Hepatocyte (in vitro differentiated cells): ENCODE measurements around the gene PACRG.

Experiments
- CTCF ChIP-seq: fragments of 200-600 bp; sonication (generic); IDR thresholded peaks from 2 replicates; pipeline ENCODE4 v1.5.1; 2016; ENCODE audit warnings: antibody characterized with exemption, mild to moderate bottlenecking; ENCODE audit not compliant: poor library complexity
- EZH2 ChIP-seq: fragments of 200-600 bp; sonication (generic); IDR thresholded peaks from 2 replicates; pipeline ENCODE4 v1.6.1; 2016; ENCODE audit warnings: antibody characterized with exemption, mild to moderate bottlenecking, borderline replicate concordance
- EZH2phosphoT487 ChIP-seq: fragments of 200-600 bp; sonication (generic); IDR thresholded peaks from one replicate; pipeline ENCODE4 v1.6.1; 2018; ENCODE audit warnings: antibody characterized with exemption, mild to moderate bottlenecking, low read depth, moderate library complexity; ENCODE audit not compliant: unreplicated experiment, severe bottlenecking

- TF ChIP-seq EZH2: no peak
- TF ChIP-seq CTCF: no peak
- no peak for TF ChIP-seq EZH2phosphoT487
Observed at GRCh38 chr6:162706232-162706631, 21.5 kb upstream of the PACRG start.
